Superior temporal gyrus (tissue), 1 donor: ENCODE results near the gene RAD51B.
"Not testable (repeated sequence)": the region's sequence is repeated elsewhere in the genome, so short reads cannot be mapped to it uniquely, and the experiment has no call there.

ENCODE experiments used
- DNase-seq: peaks from one replicate; pipeline ENCODE4 v3.0.0-alpha.2; 2016; ENCODE audit errors: extremely low spot score

RAD51B gene

DNA sequence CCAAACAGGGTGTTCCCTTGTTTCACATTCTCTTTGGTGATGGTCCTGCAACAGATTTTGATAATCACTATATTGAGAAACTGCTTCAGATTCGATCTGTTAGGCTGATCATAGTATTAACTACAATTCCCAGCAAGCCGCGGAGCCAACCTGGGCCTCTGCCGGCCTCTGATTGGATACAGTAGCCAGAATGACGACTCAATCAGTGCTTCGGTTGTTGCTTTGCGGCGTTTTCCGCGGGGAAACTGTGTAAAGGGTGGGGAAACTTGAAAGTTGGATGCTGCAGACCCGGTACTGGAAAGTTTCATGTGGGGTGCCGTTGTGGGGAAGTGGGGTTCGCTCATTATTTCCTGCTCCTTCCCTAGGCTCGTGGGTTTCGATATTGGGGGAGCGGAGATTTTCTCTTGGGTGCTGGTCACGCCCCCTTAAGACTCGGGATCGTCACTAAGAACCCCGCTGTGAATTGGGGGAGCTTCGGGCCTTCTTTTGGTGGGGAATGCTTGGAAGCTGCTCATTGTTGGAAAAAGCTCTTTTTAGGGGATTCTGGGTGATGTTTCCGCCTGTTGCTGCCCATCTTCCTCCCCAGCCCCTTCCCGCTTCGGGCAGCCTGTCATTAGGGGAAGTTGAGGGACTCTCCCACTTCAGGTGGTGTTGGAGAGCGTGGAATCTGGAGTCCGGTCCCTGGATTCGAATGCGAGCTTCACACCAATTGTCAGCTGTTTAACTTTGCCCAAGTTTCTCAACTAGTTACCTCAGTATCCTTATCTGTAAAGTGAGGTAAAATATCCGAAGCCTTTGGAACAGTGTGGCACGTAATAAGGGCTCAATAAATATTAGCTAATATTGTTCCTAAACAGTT, at the start of gene RAD51B:
TSS of gene RAD51B (plus strand) at position 217 of the 859 bp plus-strand sequence.
- DNase-seq = peak; percentile 93

- no peak for DNase-seq
Observed at GRCh38 chr14:67773844-67774377, 45.7 kb upstream of the RAD51B start.

DNA sequence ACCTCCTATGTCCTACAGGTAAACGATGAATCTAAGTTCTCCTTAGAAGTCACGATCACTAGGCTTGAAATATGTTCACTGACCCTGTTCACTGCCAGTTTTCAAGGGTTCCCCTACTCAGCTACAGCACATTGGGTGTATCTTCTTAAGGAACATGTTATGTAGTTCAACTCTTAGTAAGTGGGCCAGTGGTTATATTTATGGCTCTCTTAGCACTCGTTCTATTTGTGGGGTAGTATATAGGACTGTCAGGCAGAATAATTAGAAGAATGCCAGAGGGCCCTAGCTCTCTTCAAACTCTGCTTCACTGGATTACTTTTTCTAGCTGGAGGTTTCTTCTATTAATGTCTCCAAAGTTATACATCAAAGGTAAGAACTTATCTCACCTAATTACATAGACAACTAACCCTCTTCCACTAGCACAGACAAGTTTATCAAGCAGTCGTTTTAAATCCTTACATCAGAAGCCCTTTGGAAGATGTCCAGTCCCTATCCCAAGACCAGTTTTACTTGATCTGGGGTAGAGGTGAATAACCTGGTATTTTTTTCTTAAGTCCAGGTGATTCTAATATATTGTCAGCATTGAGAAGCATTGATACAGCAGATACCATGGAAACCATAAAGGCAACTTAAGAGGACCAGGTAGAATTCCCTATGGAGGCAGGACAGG, 42.8 kb upstream of the RAD51B start:
- no peak for DNase-seq

- DNase-seq = no peak
Observed at GRCh38 chr14:67778792-67779191, 40.8 kb upstream of the RAD51B start.

- no peak for DNase-seq
Observed at GRCh38 chr14:67782090-67782489, 37.5 kb upstream of the RAD51B start.

- no peak for DNase-seq
Observed at GRCh38 chr14:67784244-67784823, 35.2 kb upstream of the RAD51B start.

GRCh38 chr14:67785270-67786109, 34.1 kb upstream of the RAD51B start:
- no peak for DNase-seq

GRCh38 chr14:67787673-67788072, 31.9 kb upstream of the RAD51B start:
- DNase-seq = no peak

GRCh38 chr14:67798731-67799130, 20.8 kb upstream of the RAD51B start:
- no peak for DNase-seq

- no peak for DNase-seq
Observed at GRCh38 chr14:67800743-67801142, 18.8 kb upstream of the RAD51B start.

DNA sequence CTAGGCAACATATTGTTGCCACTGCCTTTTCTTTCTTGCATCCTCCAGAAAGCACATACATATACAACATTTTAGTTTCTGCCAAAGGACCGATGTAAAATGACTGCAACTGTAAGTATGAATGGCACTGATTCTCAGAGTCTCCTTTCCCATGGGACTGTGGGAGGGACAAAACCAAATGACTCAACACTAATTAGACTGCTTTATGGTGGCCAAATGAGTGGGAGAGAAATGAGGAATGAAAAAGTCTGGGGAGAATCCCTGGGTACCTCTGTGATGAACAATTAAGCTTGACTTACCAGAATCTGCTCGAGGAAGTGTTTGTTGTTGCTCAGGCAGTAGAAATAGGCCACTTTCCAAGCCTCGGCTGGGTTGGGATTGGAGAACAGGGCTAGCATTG, 13.3 kb upstream of the RAD51B start:
- peak; percentile 14 for DNase-seq

GRCh38 chr14:67814821-67815220, 4.8 kb upstream of the RAD51B start:
- no peak for DNase-seq

DNA sequence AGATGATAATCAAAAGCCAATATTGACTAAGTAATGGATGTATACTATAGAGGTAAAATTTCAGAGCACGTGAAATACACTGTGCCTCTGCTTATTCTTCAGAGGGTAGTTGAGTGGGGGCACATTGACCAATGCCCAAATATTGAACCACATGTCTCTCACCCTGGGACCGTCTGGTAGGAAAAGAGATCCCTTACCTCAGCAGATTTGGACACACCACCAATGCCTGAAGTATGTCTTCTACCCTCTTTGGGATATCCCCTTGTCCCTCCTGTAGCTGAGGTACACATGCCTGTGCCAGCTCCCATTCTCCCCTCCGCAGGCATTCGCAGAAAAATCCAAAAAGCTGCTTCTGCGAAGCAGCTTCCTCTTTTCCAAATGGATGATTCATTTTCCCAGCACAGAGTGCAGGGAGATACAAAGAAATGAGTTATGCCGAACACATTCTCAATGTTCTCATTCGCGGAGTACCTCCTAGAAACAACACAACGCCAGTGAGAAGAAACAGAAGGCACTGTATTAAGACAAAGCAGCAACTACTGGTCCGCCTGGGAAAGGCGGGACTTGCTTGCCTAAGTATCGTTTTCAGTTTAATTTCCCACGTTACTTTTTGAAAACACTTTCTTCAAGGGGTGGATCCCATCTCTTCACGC, 3.9 kb upstream of the RAD51B start:
- peak; percentile 33 for DNase-seq

- DNase-seq = peak; percentile 99
Observed at GRCh38 chr14:67816326-67817002, 3.1 kb upstream of the RAD51B start, which contains the start of gene ZFYVE26. TSS of gene ZFYVE26 (minus strand) at chr14:67816590. CDS start at chr14:67815963, 627 bp downstream.

DNA sequence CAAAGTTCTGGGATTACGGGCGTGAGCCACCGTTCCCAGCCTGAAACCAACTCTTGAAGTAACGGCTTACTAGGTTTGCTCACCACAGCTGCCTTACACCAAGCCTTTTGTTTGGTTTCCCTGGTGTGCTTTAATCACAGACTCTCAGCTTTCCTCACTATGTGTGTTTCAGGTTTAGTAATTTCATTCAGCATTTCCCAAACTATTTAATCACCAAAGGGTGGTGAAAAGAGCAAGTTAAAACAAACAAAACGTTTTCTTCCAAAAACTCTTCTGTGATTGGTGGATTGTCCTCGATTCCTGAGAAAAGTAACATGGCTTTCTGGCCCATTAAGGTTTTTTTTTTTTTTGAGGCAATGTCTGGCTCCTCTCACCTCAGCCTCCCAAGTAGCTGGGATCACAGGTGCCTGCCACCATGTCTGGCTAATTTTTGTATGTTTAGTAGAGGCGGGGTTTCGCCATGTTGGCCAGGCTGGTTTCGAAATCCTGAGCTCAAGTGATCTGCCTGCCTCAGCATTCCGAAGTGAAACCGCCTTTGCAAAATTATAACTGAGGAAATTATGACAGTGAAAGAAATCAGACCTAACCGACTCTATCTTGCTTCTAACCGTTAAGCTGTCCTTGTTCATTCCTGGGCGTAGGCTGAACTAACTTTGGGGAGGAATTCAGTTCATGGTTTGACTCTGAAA, 1.7 kb upstream of the RAD51B start:
- DNase-seq = no peak

DNA sequence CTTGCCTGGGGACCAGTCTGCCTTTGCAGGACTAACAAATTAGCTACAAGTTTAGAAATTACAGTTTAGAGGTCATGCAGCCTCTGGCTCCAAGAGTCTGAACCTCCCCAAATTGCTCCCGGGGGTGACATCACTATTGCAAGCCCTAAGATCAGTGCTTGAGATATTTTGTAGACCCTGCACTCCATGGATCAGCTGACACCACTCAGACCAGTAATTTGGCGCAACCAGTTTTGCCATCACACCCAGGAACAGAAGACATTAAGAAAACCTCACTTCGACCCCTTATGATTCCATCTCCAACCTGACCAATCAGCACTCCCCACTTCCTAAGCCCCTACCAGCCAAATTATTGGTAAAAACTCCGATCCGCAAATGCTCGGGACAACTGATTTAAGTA, 1.1 kb upstream of the RAD51B start:
- not testable (repeated sequence) for DNase-seq

DNA sequence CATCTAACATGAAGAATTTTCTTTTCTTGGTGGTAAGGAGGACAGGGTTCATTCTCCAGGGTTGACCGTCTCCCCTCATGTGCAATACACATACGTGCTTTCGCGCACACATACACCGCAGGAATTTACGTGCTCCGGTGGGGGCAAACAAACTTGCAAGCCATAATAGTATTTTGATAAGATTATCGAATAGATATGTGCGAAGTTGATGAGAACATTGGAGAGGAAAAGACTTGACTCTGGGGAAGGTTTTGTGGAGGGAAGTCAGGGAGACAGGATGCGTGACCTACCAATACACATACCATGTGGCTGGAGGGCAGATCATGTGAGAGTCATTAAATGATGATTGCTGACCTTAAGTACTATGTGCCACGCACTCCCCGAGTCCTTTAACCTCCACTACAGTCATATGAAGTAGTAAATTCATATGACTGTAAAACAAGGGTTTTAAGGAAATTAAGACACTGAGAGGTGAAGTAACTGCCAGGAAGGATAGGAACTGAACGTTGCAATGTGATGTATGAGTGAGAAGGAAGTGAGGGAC, 921 bp downstream of the RAD51B start:
- DNase-seq = no peak

GRCh38 chr14:67821121-67821520, 1.5 kb downstream of the RAD51B start:
- no peak for DNase-seq

- no peak for DNase-seq
Observed at GRCh38 chr14:67831113-67831512, 11.5 kb downstream of the RAD51B start.
